Fibroblast of pulmonary artery (primary cell): ENCODE results near the gene IL12RB2.
A peak's percentile ranks its signal among the peaks of the same experiment; 100 is the strongest.
"Not testable (repeated sequence)": the region's sequence is repeated elsewhere in the genome, so short reads cannot be mapped to it uniquely, and the experiment has no call there.

Source experiments
- DNase-seq: peaks from one replicate; pipeline ENCODE4 v3.0.0-alpha.2; 2010; ENCODE audit warnings: low read depth
- H3K4me3 ChIP-seq: replicated peaks from 2 replicates; pipeline ENCODE4 v1.5.1; 2011; ENCODE audit warnings: low read depth, mild to moderate bottlenecking, control low read depth, low read length, moderate library complexity
- TF ChIP-seq, protein P1 (sequence below): IDR thresholded peaks from 2 replicates; pipeline ENCODE4 v1.5.1; 2011; ENCODE audit warnings: mild to moderate bottlenecking, control low read depth, low read length, inconsistent platforms; ENCODE audit errors: missing control alignments

Gene IL12RB2

DNA sequence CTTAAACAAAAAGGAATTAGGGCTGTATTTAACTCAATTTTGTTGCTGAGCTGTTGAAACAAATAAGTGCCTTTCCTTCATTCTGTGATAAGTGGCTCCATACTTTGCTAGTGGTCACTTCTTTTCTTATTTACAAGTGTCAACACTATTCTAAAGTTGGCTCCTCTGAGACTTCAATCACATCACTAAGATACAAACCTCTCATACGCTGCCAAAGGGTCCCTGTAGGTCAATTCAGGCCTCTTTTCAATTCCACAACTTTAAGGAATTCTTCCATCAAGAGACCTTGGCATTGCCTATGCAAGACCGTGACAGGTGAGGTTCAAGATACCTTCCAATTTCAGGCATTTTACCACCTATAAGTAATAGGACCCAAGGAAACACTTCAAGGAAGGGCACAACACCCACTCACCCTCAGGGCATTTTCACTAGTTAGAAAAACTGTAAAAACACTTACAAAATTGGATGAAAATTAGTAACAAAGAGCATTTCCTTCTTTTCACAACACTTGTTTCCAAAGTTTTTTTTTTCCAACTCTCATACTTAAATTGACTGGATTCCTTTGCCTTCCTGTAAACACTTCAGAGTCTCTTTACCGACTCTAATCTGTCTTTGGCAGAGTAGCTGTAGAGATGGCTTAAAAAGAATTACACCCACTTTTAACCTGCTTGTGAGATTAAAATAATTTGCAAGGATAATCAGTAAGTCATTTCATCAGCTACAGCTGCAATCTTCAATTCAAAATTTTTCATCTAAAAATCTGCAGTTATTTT is 98.0 kb downstream of the IL12RB2 start:
- no peak overlapping the region for H3K4me3 ChIP-seq
- no peak for DNase-seq
- TF ChIP-seq, protein P1, sequence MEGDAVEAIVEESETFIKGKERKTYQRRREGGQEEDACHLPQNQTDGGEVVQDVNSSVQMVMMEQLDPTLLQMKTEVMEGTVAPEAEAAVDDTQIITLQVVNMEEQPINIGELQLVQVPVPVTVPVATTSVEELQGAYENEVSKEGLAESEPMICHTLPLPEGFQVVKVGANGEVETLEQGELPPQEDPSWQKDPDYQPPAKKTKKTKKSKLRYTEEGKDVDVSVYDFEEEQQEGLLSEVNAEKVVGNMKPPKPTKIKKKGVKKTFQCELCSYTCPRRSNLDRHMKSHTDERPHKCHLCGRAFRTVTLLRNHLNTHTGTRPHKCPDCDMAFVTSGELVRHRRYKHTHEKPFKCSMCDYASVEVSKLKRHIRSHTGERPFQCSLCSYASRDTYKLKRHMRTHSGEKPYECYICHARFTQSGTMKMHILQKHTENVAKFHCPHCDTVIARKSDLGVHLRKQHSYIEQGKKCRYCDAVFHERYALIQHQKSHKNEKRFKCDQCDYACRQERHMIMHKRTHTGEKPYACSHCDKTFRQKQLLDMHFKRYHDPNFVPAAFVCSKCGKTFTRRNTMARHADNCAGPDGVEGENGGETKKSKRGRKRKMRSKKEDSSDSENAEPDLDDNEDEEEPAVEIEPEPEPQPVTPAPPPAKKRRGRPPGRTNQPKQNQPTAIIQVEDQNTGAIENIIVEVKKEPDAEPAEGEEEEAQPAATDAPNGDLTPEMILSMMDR: no peak

DNA sequence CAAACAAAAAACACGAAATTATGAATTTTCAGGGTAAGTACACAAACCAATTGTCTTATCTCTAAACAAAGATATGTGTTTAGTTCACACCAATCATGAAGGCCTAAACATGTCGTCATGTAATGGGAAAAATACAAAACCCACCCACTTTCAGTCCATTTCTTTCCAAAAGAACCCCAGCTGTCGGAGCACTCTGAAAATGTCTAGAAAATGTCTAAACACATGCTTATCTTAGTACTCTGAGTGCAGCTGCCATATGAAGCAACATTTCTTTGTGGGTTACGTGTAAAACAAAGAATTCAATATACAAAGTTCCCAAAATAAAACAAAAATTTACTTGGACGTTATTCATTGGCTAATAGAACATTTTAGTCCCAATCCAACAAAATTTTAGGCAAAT is 99.8 kb downstream of the IL12RB2 start:
- DNase-seq: peak; percentile 71
- TF ChIP-seq, protein P1: no peak
- no peak overlapping the region for H3K4me3 ChIP-seq

DNA sequence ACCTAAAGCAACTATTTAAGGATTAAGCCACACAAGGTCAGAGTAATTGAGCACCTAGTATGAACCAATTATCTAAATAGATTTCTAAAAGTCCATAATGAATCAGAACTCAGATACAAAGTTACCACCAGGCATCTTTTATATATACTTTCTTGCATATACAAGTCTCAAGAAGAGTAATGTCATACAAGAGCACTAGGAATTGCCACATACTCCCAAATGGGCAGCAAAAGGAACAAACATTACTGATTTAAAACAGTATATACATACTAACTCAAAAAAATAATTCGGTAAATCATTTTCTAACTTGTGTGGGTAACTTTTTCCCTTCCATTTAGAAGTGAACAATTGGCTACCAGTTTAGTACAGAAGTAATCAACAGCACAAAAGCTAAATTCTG is 100.5 kb downstream of the IL12RB2 start:
- no peak overlapping the region for H3K4me3 ChIP-seq
- no peak for DNase-seq

DNA sequence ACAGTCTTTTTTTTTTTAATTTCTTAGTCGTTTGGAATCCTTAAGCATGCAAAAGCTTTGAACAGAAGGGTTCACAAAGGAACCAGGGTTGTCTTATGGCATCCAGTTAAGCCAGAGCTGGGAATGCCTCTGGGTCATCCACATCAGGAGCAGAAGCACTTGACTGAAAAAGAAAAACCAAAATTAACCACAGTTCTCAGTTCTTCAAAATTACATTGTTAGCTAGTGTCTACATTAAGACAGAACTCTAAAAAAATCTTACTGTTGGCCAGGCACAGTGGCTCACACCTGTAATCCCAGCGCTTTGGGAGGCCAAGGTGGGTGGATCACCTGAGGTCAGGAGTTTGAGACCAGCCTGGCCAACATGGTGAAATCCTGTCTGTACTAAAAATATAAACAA is 105.4 kb downstream of the IL12RB2 start:
- not testable (repeated sequence) for H3K4me3 ChIP-seq, DNase-seq

More for the DNA sequence above, 100.5 kb downstream of the IL12RB2 start:
- TF ChIP-seq, protein P1: no peak

DNA sequence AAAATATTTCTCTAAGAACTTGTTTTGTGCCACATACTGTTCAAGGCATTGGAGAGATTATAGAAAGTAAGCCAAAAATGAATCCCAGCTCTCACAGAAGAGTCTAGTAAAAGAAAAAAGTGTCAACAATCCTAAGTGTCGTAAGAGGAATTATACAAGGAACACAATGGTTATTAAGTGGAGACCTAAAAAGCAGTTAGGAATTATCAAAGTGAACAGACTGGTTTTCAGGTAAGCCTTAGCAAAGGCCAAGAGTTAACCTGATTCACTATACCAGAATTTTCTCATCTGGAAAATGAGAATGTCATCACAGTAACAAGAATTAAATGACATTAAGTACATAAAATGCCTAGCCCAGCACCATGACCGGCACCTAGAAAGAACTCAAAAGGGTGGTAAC is 106.9 kb downstream of the IL12RB2 start:
- TF ChIP-seq, protein P1: no peak
- no peak overlapping the region for H3K4me3 ChIP-seq
- no peak for DNase-seq

DNA sequence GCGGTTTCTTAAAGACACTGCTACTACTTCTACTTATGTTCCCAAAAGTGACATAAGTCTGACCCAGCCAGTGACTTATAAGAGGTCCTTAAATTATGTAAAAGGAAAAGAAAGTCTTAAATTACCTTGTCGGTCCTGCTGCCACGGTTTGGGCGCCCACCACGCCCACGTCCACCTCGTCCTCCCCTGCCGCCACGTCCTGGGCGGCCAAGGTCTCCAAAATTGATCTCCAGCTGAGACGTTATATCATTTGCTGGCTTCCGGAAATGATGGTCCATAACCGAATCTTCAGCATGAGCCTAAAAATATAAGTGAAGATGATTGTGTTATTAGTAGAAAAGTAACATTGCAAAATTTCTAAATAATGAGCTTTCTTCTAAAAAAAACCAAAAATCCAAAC is 107.4 kb downstream of the IL12RB2 start:
- H3K4me3 ChIP-seq: no peak overlapping the region
- no peak for DNase-seq

DNA sequence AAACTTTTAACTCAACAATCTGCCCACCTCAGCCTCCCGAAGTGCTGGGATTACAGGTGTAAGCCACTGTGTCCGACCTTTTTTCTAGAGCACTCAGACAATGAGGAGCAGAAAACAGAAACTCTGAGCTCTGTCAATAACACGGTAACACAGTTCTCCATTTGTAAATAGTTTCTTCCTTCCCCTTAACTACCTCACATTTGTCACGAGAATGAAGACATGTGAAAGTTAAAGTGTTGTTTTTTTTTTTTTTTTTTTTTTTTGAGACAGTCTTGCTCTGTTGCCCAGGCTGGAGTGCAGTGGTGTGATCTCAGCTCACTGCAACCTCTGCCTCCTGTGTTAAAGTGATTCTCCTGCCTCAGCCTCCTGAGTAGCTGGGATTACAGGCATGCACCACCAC is 110.1 kb downstream of the IL12RB2 start:
- not testable (repeated sequence) for DNase-seq, H3K4me3 ChIP-seq

More for the DNA sequence above, 107.4 kb downstream of the IL12RB2 start:
- TF ChIP-seq, protein P1: no peak

DNA sequence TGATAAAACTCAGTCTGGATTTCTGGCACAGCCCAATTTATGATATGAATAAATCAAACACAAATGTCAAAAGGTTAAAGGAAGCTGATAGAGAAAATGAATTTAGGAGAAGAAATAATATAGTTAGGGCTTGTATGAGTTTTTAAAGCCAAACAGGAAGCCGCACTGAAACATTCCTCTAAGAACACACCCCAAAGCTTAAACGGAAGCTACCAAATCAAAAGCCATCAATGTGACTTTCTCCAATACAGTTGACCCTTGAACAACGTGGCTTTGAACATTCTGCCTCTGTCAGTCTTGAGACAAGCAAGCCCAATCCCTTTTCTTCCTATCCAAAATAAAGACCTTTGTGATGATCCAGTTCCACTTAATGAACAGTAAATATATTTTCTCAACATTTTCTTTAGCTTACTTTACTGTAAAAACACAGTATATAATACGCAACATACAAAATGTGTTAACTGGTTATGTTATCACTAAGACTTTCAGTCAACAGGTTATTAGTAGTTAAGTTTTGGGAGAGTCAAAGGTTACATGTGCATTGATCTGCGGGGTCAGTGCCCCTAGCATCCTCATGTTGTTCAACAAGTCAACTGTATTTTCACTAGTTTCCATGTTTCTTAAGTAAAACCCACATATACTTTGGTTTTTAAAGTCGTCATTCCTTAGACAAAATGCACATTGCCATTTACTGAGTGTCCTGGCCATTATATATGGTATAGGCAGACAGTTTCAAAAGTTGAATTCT is 111.3 kb downstream of the IL12RB2 start:
- H3K4me3 ChIP-seq: no peak overlapping the region
- TF ChIP-seq, protein P1: no peak
- DNase-seq: no peak
